IPS-20b (cell line): Measurements from ENCODE around the gene NEDD9.

Source experiments
- H3K27ac ChIP-seq: one replicate; pipeline ENCODE4 v1.5.1; 2013; ENCODE audit warnings: low read length
- H3K27me3 ChIP-seq: 2 replicates; pipeline ENCODE4 v1.6.1; 2013; ENCODE audit warnings: mild to moderate bottlenecking, low read length, inconsistent platforms; ENCODE audit not compliant: insufficient read depth
- H3K36me3 ChIP-seq: 2 replicates; pipeline ENCODE4 v1.6.1; 2013; ENCODE audit warnings: low read depth, mild to moderate bottlenecking, inconsistent platforms, low read length, moderate library complexity; ENCODE audit not compliant: insufficient read depth
- H3K4me1 ChIP-seq: 2 replicates; pipeline ENCODE4 v1.6.1; 2013; ENCODE audit warnings: mild to moderate bottlenecking, control low read depth, inconsistent platforms, low read length, moderate library complexity; ENCODE audit not compliant: insufficient read depth
- H3K4me3 ChIP-seq: 2 replicates; pipeline ENCODE4 v1.5.1; 2013; ENCODE audit warnings: mild to moderate bottlenecking, low read length, inconsistent platforms
- H3K9ac ChIP-seq: 2 replicates; pipeline ENCODE4 v1.6.1; 2013; ENCODE audit warnings: low read depth, mild to moderate bottlenecking, inconsistent platforms, low read length, moderate library complexity
- H3K9me3 ChIP-seq: 2 replicates; pipeline ENCODE4 v1.6.1; 2013; ENCODE audit warnings: mild to moderate bottlenecking, low read depth, low read length, inconsistent platforms; ENCODE audit not compliant: insufficient read depth

NEDD9 gene

DNA sequence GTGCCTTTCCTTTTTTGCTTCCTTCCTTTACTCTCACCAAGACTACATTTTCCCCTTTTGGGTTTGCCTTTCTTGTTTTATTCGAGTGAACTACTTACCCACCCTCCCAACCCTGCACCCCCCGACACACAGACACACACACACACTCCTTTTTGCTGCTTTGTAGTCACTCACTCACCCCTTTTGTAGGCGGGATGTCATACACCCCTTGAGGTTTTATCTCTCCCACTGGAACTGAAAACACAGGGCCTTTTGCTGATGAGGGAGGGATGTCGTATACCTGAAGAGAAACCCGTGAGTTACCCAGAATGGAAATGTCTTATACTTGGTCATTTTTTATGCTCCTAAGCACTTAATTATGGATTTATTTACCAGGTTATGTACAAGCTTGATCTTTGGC lies 40.3 kb downstream of the NEDD9 start:
- no peak overlapping the region for H3K9ac ChIP-seq
- no peak overlapping the region for H3K27ac ChIP-seq
- H3K4me3 ChIP-seq, result no peak overlapping the region
- H3K4me1 ChIP-seq, result peaks cover 31% of the 10 kb centered on the region
- peaks cover 25% of the 10 kb centered on the region for H3K36me3 ChIP-seq
- no peaks in the 10 kb centered on the region for H3K9me3 ChIP-seq
- no peaks in the 10 kb centered on the region for H3K27me3 ChIP-seq

GRCh38 chr6:11190625-11191245 lies 41.7 kb downstream of the NEDD9 start:
- H3K4me3 ChIP-seq, result no peak overlapping the region
- H3K27me3 ChIP-seq, result no peaks in the 10 kb centered on the region
- no peaks in the 10 kb centered on the region for H3K9me3 ChIP-seq
- H3K4me1 ChIP-seq, result peaks cover 20% of the 10 kb centered on the region
- H3K36me3 ChIP-seq, result peaks cover 31% of the 10 kb centered on the region
- no peak overlapping the region for H3K9ac ChIP-seq
- no peak overlapping the region for H3K27ac ChIP-seq

- H3K36me3 ChIP-seq, result peaks cover 38% of the 10 kb centered on the region
- no peak overlapping the region for H3K27ac ChIP-seq
- no peak overlapping the region for H3K9ac ChIP-seq
- no peaks in the 10 kb centered on the region for H3K9me3 ChIP-seq
- peaks cover 15% of the 10 kb centered on the region for H3K4me1 ChIP-seq
- H3K4me3 ChIP-seq, result no peak overlapping the region
- no peaks in the 10 kb centered on the region for H3K27me3 ChIP-seq
These were observed 42.4 kb downstream of the NEDD9 start for GRCh38 chr6:11189865-11190624.

DNA sequence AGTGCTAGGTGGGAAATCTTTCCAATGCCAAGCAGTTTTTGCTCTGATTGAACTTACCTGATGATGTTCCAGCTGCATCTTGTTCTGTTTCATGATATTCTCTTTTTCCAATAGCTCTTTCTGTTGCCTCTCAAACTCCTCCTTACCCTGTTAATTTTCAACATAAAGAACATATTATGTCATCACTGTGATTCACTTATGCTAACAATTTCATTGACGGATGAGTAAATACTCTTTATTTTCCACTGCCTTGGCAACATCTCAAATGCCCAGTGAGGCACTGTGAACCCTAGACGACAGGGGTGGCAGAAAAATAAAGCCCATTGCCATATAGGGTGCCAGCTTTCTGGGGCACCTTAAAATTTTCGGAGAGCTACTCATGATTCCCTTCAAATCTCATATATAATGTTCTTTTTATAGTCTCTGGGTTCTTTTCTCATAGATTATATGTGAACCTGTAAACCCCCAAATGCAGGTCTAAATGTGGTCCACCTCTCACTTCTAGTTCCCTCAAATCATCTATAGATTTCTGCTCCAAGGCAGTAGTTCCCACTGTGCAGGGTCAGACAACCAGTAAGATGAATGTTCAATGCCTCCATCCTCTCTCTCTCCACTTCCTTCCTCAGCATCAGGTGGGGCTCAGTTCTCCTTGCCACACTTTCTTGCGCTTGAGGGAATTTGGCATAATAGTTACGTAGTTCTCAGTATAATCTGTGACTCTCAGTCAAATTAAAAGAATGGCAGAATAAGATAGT lies 44.1 kb downstream of the NEDD9 start:
- Histone ChIP-seq H3K27me3 (no peaks in the 10 kb centered on the region), H3K9me3 (no peaks in the 10 kb centered on the region), H3K4me1 (peaks cover 4% of the 10 kb centered on the region; the same call in 1 of the 2 replicates), H3K4me3 (no peak overlapping the region), H3K27ac (no peak overlapping the region), H3K9ac (no peak overlapping the region), H3K36me3 (peaks cover 44% of the 10 kb centered on the region)

DNA sequence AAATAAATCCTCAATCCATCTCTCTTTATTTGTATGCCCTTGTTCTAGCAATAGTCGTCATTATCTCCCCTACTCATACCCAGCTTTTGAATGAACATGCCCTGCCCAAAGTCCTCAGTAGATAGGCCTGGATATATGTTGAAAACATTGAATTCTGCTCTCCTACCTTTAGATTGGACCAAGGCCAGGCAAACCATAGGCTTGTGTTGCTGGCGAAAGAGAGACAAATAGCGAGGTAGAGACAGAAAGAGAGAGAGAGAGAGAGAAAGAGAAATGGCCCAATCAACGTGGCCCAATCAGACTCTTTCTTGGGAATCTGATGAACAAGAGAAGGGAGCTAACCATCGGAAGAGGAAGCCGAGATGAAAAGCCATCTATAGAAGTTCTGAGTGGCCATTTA lies 45.2 kb downstream of the NEDD9 start:
- Histone ChIP-seq H3K36me3 (peaks cover 44% of the 10 kb centered on the region), H3K27ac (no peak overlapping the region), H3K9me3 (peaks cover under 1% of the 10 kb centered on the region; the same call in 1 of the 2 replicates), H3K4me3 (no peak overlapping the region), H3K9ac (no peak overlapping the region), H3K27me3 (no peaks in the 10 kb centered on the region), H3K4me1 (peaks cover 4% of the 10 kb centered on the region; the same call in 1 of the 2 replicates)

- peaks cover 11% of the 10 kb centered on the region; the same call in 1 of the 2 replicates for H3K9me3 ChIP-seq
- H3K36me3 ChIP-seq, result peaks cover 35% of the 10 kb centered on the region; the same call in 1 of the 2 replicates
- H3K27me3 ChIP-seq, result no peaks in the 10 kb centered on the region
- no peak overlapping the region for H3K4me3 ChIP-seq
- no peak overlapping the region for H3K9ac ChIP-seq
- no peaks in the 10 kb centered on the region for H3K4me1 ChIP-seq
- H3K27ac ChIP-seq, result no peak overlapping the region
These were observed 47.1 kb downstream of the NEDD9 start for GRCh38 chr6:11185204-11185842.

GRCh38 chr6:11183761-11184362 lies 48.6 kb downstream of the NEDD9 start:
- Histone ChIP-seq H3K9me3 (peaks cover 11% of the 10 kb centered on the region; the same call in 1 of the 2 replicates), H3K9ac (no peak overlapping the region), H3K27ac (no peak overlapping the region), H3K36me3 (peaks cover 23% of the 10 kb centered on the region; the same call in 1 of the 2 replicates), H3K4me3 (no peak overlapping the region), H3K27me3 (no peaks in the 10 kb centered on the region), H3K4me1 (peaks cover 10% of the 10 kb centered on the region; the same call in 1 of the 2 replicates)

DNA sequence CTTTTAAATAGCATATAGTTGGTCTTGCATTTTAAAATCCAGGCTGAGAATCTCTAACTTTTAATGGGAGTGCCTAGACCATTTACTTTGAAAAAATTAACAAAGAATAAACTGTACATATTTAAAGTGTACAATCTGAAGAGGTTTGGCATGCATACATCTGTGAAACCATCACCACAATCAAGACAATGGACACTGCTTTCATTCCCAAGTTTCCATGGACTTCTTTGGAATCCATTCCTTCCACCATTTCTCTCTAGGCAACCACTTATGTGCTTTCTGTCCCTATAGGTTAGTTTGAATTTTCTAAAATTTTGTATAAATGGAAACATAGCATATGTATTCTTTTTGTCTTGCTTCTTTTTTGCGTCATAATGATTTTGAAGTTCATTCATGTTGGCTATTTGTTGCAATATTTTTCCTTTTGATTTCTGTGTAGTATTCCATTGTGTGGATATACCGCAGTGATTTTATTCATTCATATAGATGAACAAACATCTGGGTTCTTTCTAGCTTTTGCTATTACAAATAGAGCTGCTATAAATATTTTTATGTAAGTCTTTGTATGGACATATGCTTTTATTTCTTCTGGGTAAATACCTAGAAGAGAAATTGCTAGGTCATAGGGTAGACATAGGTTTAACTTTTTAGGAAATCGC lies 50.9 kb downstream of the NEDD9 start:
- Histone ChIP-seq H3K27ac (no peak overlapping the region), H3K9me3 (peaks cover 11% of the 10 kb centered on the region; the same call in 1 of the 2 replicates), H3K9ac (no peak overlapping the region), H3K4me3 (no peak overlapping the region), H3K27me3 (no peaks in the 10 kb centered on the region), H3K4me1 (peaks cover 12% of the 10 kb centered on the region; the same call in 1 of the 2 replicates), H3K36me3 (peaks cover 14% of the 10 kb centered on the region; the same call in 1 of the 2 replicates)

DNA sequence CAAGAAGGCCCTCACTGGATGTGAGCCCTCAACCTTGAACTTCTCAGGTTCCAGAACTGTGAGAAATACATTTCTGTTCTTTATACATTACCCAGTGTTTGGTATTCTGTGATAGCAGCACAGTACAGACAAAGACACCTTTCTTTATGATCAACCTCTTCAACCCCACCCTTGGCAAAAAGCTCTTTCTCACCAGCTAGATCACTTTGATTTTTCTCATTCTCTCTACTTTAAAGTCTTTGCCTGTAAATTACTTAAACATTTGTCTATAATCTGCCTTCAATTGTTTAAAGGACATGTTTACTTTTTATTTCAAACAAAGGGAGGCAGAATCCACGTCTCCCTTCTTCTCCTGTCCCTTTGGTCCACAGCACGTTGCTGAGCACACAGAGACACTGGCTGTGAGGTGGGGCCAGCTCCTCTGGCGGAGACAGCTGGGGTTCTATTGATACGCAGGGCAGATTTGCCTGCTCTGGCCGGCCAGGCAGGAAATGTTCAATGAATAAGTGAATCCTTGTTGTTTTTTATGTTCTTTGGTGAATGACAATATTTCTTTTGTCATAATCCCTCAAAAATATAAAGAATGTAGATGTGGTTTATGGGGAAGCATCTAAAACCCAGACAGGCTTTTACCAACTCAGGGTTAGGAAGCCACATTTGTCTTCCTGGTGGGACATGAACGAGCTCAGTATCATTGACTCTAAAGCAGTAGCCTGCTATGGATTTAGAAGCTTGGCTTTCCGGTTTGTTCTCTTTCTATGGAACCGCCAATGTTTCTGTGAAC lies 52.9 kb downstream of the NEDD9 start:
- Histone ChIP-seq H3K27me3 (no peaks in the 10 kb centered on the region), H3K9ac (no peak overlapping the region), H3K27ac (no peak overlapping the region), H3K4me3 (no peak overlapping the region), H3K4me1 (peaks cover 12% of the 10 kb centered on the region; the same call in 1 of the 2 replicates), H3K9me3 (peaks cover 11% of the 10 kb centered on the region; the same call in 1 of the 2 replicates), H3K36me3 (peaks cover 3% of the 10 kb centered on the region; the same call in 1 of the 2 replicates)

DNA sequence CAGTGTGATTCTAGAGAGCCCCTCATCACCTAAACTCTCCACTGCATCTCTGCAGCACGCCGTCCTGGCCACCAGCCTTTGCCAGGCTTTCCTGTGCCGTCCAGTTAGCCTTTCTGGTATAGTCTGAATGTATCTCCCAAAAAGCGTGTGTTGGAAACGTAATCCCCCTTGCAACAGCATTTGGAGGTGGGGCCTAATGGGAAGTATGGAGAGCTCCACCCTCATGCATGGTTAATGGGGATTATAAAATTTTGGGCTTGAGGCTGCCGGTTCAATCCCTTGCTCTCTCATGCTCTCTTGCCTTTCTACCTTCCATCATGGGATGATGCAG lies 53.4 kb downstream of the NEDD9 start:
- H3K4me3 ChIP-seq, result no peak overlapping the region
- no peak overlapping the region for H3K27ac ChIP-seq
- H3K27me3 ChIP-seq, result no peaks in the 10 kb centered on the region
- H3K4me1 ChIP-seq, result peaks cover 12% of the 10 kb centered on the region; the same call in 1 of the 2 replicates
- peaks cover 11% of the 10 kb centered on the region; the same call in 1 of the 2 replicates for H3K9me3 ChIP-seq
- no peaks in the 10 kb centered on the region; the same call in 1 of the 2 replicates for H3K36me3 ChIP-seq
- H3K9ac ChIP-seq, result no peak overlapping the region
